ENCODE results near the gene GATB.

The GATB gene

DNA sequence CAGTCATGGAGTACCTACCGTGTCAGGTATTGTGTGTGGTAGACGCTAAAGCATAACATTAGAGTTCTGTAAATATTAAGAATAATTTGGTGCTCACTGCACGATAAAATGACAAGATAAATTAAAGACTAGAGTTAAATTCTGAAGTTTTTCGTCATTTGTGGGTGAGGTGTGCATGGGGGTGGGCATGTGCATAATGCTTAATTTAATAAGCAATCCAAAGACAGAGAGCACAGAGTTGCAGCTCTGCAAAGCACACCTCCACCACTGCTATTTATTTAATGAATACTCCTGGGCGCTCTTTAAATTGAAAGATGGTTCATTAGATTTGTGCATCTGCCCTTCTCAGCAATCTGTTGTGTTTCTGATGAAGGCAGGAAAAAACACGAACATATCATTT is 62.6 kb downstream of the GATB start:
- TF ChIP-seq, protein P1, sequence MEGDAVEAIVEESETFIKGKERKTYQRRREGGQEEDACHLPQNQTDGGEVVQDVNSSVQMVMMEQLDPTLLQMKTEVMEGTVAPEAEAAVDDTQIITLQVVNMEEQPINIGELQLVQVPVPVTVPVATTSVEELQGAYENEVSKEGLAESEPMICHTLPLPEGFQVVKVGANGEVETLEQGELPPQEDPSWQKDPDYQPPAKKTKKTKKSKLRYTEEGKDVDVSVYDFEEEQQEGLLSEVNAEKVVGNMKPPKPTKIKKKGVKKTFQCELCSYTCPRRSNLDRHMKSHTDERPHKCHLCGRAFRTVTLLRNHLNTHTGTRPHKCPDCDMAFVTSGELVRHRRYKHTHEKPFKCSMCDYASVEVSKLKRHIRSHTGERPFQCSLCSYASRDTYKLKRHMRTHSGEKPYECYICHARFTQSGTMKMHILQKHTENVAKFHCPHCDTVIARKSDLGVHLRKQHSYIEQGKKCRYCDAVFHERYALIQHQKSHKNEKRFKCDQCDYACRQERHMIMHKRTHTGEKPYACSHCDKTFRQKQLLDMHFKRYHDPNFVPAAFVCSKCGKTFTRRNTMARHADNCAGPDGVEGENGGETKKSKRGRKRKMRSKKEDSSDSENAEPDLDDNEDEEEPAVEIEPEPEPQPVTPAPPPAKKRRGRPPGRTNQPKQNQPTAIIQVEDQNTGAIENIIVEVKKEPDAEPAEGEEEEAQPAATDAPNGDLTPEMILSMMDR (IDR thresholded peaks at IDR 0.05): no peak
- H3K4me3 ChIP-seq (ENCODE audit: low read depth in 1 of 2, low read length in 1 of 2): no peak overlapping the region
- no peaks in the 10 kb centered on the region for H3K9me3 ChIP-seq
- H3K27me3 ChIP-seq: no peaks in the 10 kb centered on the region
- no peak overlapping the region for H3K27ac ChIP-seq
- H3K4me1 ChIP-seq (ENCODE audit: control insufficient read depth in 1 of 2, insufficient read depth in 1 of 2, low read depth in 1 of 2, low read length in 1 of 2): peaks cover 11 to 14% of the 10 kb centered on the region in 2 experiments
- no peaks in the 10 kb centered on the region for H3K36me3 ChIP-seq

DNA sequence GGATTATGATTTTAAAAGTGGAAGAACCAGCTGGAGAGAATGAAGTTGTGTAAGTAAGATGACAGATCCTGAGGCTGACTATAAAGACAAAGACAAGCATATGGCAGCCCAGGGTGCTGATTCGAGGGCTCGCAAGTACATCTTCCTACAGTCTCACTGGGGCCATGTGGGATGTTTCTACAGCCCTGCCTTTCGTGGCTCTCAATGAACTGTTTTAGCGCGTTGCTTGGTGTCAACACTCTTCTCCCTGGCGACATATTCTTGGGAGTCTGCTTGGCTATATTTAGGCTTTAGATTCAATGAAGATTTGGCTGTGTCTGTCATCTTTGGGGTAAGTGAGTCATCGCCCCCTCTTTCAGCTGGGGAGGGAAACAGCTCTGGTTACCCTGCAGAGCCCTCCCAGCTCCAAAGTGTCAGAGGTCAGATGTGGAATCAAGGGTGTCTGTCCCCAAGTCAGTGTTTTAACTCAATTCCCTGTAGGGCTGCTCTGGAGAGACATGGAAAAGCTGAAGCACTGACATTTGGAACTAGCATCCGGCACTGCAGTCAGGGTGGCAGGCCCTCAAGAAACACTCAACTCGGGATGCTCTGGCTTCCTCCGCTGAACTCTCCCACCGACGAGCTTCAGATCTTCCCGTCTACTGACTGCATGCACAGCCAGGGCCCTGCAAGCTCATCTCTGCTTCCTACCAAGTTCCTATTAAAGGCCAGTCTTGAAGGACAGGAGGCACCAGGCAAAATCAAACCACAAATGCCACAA is 65.7 kb downstream of the GATB start:
- no peaks in the 10 kb centered on the region for H3K36me3 ChIP-seq
- H3K4me1 ChIP-seq (ENCODE audit: control insufficient read depth in 1 of 2, insufficient read depth in 1 of 2, low read depth in 1 of 2, low read length in 1 of 2): no peaks in the 10 kb centered on the region
- H3K27me3 ChIP-seq: no peaks in the 10 kb centered on the region
- no peaks in the 10 kb centered on the region for H3K9me3 ChIP-seq
- TF ChIP-seq, protein P1 (IDR thresholded peaks at IDR 0.05): no peak
- no peak overlapping the region for H3K4me3 ChIP-seq (ENCODE audit: low read depth in 1 of 2, low read length in 1 of 2)
- no peak overlapping the region for H3K27ac ChIP-seq

DNA sequence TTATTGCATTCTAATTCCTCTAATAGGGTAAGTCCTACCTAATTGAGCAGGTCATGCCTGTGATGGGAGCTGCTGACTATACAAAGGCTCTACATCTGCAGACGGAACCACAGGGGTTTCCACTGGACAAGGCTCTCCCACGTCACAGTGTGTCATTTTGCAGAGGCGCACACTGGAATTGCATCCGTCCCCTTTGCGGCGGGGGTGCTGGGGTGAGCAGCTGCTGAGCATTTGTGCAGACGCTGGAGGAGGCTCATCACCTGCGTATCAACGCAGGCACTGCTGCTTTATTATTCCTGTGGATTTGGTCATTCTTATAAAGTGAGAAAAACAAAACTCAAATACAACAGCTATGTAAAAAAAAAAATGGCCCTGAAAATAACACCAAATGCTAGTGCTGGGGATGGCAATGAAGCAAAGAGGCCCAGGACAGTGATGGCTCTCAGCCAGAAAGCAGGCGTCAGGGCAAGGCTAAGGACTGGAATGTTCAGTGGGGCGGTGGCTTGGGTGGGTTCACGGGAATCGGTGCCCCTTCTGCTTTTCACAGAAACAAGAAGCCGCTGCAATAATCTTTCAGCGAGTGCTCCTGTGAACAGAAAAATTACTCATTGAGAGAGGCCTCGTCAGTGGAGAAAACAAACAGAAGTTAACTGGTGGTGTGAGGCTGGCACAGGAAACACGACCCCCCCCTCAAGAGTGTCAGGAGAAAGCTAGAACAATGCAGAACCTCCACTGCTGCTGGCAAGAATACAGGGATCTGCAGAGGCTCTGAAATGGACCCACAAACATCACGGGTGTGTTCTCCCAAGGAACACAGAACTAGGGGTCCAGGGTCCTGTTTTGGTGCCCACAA is 67.8 kb downstream of the GATB start:
- Histone ChIP-seq H3K36me3 (no peaks in the 10 kb centered on the region), H3K27ac (no peak overlapping the region), H3K4me1 (ENCODE audit: control insufficient read depth in 1 of 2, insufficient read depth in 1 of 2, low read depth in 1 of 2, low read length in 1 of 2) (no peaks in the 10 kb centered on the region), H3K27me3 (no peaks in the 10 kb centered on the region), H3K4me3 (ENCODE audit: low read depth in 1 of 2, low read length in 1 of 2) (no peak overlapping the region), H3K9me3 (no peaks in the 10 kb centered on the region)
- TF ChIP-seq, protein P1 (IDR thresholded peaks at IDR 0.05): no peak

DNA sequence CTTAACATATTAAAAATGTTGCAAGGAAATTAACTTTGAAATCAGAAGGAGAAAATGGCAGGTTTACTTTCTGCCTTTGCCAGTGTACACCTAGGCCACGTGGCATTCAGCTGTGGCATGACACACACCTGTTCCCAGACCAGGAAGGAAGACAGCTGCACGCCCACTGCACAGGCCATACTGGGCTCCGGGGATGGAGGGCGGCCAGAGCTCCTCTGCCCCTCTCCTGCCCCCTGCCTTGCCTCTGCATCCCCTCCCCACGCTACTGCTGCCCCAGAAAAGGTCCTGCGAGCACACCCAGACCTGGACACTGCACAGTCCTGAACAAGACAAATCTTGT is 68.4 kb downstream of the GATB start:
- no peaks in the 10 kb centered on the region for H3K4me1 ChIP-seq (ENCODE audit: control insufficient read depth in 1 of 2, insufficient read depth in 1 of 2, low read depth in 1 of 2, low read length in 1 of 2)
- no peaks in the 10 kb centered on the region for H3K27me3 ChIP-seq
- H3K4me3 ChIP-seq (ENCODE audit: low read depth in 1 of 2, low read length in 1 of 2): no peak overlapping the region
- no peaks in the 10 kb centered on the region for H3K36me3 ChIP-seq
- H3K9me3 ChIP-seq: no peaks in the 10 kb centered on the region
- H3K27ac ChIP-seq: no peak overlapping the region
- TF ChIP-seq, protein P1 (IDR thresholded peaks at IDR 0.05): no peak

DNA sequence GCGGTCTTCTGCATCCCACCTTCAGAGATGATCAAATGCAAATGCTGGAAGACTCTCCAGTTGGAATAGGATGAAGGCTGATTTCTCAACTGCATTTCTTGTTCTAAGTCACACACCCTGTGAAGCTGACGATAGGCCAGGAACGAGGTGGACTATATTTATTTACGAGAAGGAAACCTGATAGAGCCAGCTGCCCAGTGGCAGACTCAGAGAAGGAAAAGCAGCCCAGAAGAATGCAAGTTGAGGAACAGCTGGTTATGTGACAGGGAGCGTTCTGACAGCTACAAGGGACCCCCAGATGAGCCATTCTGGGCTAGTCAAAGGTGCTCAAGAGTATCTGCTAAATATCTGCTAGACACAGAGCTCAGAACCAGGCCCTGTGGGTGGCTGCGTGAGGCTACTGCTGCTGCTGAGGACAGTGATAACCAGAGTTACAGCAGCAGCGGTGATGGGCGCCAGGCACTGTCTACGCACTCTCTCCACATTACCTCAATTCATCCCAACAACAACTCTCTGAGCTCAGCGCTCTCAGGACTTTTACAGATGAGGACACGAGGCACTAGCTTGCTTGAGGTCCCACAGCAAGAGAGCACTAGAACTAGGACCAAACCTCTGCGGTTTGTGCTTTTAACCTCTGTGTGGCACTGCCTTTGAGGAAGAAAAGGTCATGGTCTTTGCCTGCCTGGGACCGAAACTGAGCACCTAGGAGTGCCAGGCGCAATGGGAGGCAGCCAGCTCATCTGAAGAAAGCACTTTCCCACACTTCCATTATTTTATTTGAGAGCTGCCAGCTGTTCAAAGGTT is 69.0 kb downstream of the GATB start:
- Histone ChIP-seq H3K36me3 (no peaks in the 10 kb centered on the region), H3K4me3 (ENCODE audit: low read depth in 1 of 2, low read length in 1 of 2) (no peak overlapping the region), H3K27ac (no peak overlapping the region), H3K9me3 (no peaks in the 10 kb centered on the region), H3K4me1 (ENCODE audit: control insufficient read depth in 1 of 2, insufficient read depth in 1 of 2, low read depth in 1 of 2, low read length in 1 of 2) (no peaks in the 10 kb centered on the region), H3K27me3 (no peaks in the 10 kb centered on the region)
- TF ChIP-seq, protein P1 (IDR thresholded peaks at IDR 0.05): no peak

All from neutrophil (primary cell).